Upper lobe of left lung (tissue), 6 donors: ENCODE data around the gene MARCHF3. TPM values are rescaled to one million over a fixed set of nuclear protein-coding genes. Genes with fewer than 3 reads are reported as not detected.
"Not testable (repeated sequence)": the region's sequence is repeated elsewhere in the genome, so short reads cannot be mapped to it uniquely, and the experiment has no call there.

Experiments
- ATAC-seq, 2 donors: fragments of 200-7000 bp; cut with Tn5 transposase; one replicate each; pipeline ENCODE4 v1.9.1; 2022; ENCODE audit warnings: mild to moderate bottlenecking in 2 of 2, moderate library complexity in 2 of 2; ENCODE audit not compliant: low FRiP score in 2 of 2
- DNase-seq, 2 donors: peaks; one replicate each; pipeline ENCODE4 v3.0.0-alpha.2; 2019 to 2020
- H3K27ac ChIP-seq, 4 donors: fragments of 200-600 bp; sonication (generic); one replicate each; pipeline ENCODE4 v1.5.1; 2016 to 2019
- H3K27me3 ChIP-seq, 4 donors: fragments of 200-600 bp; sonication (generic); one replicate each; pipeline ENCODE4 v1.5.1; 2017 to 2019
- H3K36me3 ChIP-seq, 4 donors: fragments of 200-600 bp; sonication (generic); one replicate each; pipeline ENCODE4 v1.5.1; 2016 to 2019
- H3K4me1 ChIP-seq, 4 donors: fragments of 200-600 bp; sonication (generic); one replicate each; pipeline ENCODE4 v1.5.1; 2018 to 2019
- H3K4me3 ChIP-seq, 4 donors: fragments of 200-600 bp; sonication (generic); one replicate each; pipeline ENCODE4 v1.5.1; 2017 to 2019; ENCODE audit warnings: mild to moderate bottlenecking in 2 of 4, moderate library complexity in 1 of 4
- H3K9me3 ChIP-seq, 4 donors: fragments of 200-600 bp; sonication (generic); one replicate each; pipeline ENCODE4 v1.5.1; 2018 to 2019
- EP300 ChIP-seq, 4 donors: sonication (generic); formaldehyde crosslinking; IDR thresholded peaks; one replicate each; pipeline ENCODE4 v1.5.1; 2017; ENCODE audit warnings: antibody characterized with exemption in 4 of 4, control low read depth in 2 of 4
- POLR2A ChIP-seq, 4 donors: fragments of 450-650 bp; IDR thresholded peaks; one replicate each; pipeline ENCODE4 v1.5.1; 2016 to 2017; ENCODE audit warnings: antibody characterized with exemption in 4 of 4, mild to moderate bottlenecking in 2 of 4
- POLR2AphosphoS5 ChIP-seq, 2 donors: sonication (generic); formaldehyde crosslinking; IDR thresholded peaks; one replicate each; pipeline ENCODE4 v1.5.1; 2017; ENCODE audit warnings: antibody characterized with exemption in 2 of 2
- WGBS, 2 donors: methylation state at CpG; one replicate each; pipeline ENCODE4 v1.1.5; 2017 to 2018; 5-methylcytosine and 5-hydroxymethylcytosine counted together
- total RNA-seq, 6 donors: library from RNA; depleted of rRNA in 4 of 6; stranded (reverse); fragments of >200 nt in 4 of 6; gene quantifications; one replicate each; pipeline versions ENCODE4 v1.1.0 to v1.2.1, GENCODE V29; 2016 to 2021
- TF ChIP-seq, protein P1 (sequence below), 6 experiments: fragments of 450-650 bp in 4 of 6; fragments of 200-600 bp in 2 of 6; sonication (generic) in 2 of 6; IDR thresholded peaks; one replicate each; pipeline ENCODE4 v1.5.1; 2016 to 2019; ENCODE audit warnings: antibody characterized with exemption in 6 of 6
- donor health status: DM: no; HTN: no; CAD: no; lungs with moderate emphysema.
- donor health status: DM: no; HTN: yes; CAD: no; lungs with severe emphysema.

The MARCHF3 gene
- total RNA-seq, 6 donors from 2014 or later, result 2.1 to 16.2 (median 6.7) TPM

DNA sequence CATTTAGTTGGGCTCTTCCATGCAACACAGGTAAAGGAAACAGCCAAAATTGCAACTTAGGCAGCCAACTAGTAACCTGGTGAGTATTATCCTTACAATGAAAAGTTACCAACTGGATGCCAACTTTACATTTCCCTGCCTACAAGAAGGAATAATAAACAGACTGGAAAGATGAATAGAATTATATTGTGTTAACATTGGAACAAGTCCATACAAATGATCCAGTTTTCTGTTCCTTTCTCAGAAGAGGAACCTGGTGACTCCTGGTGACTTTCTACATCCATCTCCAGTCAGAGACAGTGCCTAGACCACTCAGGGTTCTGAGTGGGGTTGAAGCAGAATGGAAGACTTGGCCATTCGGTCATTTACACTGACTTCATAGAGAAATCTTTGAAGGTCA is 20.6 kb downstream of the MARCHF3 start:
- Histone ChIP-seq H3K4me1 (peaks cover 0 to 9% (median 0%) of the 10 kb centered on the region in 4 donors), H3K27ac (no peak overlapping the region), H3K36me3 (no peaks in the 10 kb centered on the region), H3K9me3 (no peaks in the 10 kb centered on the region), H3K4me3 (no peak overlapping the region), H3K27me3 (no peaks in the 10 kb centered on the region)
- 91 to 93% methylated on average over 1 of the region's 1 CpG for WGBS, 2 donors
- TF ChIP-seq, protein P1, sequence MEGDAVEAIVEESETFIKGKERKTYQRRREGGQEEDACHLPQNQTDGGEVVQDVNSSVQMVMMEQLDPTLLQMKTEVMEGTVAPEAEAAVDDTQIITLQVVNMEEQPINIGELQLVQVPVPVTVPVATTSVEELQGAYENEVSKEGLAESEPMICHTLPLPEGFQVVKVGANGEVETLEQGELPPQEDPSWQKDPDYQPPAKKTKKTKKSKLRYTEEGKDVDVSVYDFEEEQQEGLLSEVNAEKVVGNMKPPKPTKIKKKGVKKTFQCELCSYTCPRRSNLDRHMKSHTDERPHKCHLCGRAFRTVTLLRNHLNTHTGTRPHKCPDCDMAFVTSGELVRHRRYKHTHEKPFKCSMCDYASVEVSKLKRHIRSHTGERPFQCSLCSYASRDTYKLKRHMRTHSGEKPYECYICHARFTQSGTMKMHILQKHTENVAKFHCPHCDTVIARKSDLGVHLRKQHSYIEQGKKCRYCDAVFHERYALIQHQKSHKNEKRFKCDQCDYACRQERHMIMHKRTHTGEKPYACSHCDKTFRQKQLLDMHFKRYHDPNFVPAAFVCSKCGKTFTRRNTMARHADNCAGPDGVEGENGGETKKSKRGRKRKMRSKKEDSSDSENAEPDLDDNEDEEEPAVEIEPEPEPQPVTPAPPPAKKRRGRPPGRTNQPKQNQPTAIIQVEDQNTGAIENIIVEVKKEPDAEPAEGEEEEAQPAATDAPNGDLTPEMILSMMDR (IDR thresholded peaks at IDR 0.05), result no peak
- TF ChIP-seq POLR2A (IDR thresholded peaks at IDR 0.05), result no peak
- no peak for TF ChIP-seq EP300 (IDR thresholded peaks at IDR 0.05)
- no peak for TF ChIP-seq POLR2AphosphoS5 (IDR thresholded peaks at IDR 0.05)
- ATAC-seq, result no peak
- DNase-seq, result no peak

DNA sequence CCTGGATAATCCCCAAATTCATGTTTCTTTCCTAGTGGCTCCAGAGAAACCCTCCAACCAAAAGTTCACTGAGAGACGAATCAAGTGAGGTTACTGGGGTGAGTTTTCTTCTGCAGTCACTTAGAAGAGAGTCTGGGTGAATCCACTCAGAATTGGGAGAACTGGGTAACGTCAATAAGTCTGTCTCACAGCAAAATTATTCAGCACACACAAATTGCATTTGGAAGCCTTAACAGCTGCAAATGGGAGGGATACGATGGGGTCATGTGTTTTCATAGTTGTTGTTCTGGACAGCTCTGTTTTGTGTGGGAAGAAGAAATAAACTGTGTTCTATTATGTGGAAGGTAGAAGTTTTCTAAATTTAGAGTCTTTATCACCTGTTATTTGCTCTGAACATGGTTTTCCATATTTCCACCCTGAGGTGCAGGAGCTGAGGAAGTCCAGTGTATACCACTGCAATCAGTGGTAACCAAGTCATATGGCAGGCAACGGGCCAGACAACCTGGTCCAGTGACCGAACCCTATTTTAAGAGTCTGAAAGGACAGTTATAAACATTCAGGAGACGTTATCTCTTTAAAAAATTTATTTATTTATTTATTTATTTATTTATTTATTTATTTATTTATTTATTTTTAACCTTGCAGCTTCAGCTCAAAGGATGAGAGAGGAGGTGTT is 21.9 kb downstream of the MARCHF3 start:
- Histone ChIP-seq H3K9me3 (no peaks in the 10 kb centered on the region), H3K36me3 (no peaks in the 10 kb centered on the region), H3K27me3 (no peaks in the 10 kb centered on the region), H3K27ac (no peak overlapping the region), H3K4me1 (peaks cover 0 to 9% (median 0%) of the 10 kb centered on the region in 4 donors), H3K4me3 (no peak overlapping the region)
- 89 to 95% methylated on average over 6 of the region's 6 CpGs for WGBS, 2 donors
- TF ChIP-seq POLR2AphosphoS5 (IDR thresholded peaks at IDR 0.05), result no peak
- no peak for TF ChIP-seq EP300 (IDR thresholded peaks at IDR 0.05)
- TF ChIP-seq, protein P1 (IDR thresholded peaks at IDR 0.05), result no peak
- no peak for TF ChIP-seq POLR2A (IDR thresholded peaks at IDR 0.05)
- DNase-seq, result no peak
- ATAC-seq, result peak in 1 of 2 donors; percentile 26

DNA sequence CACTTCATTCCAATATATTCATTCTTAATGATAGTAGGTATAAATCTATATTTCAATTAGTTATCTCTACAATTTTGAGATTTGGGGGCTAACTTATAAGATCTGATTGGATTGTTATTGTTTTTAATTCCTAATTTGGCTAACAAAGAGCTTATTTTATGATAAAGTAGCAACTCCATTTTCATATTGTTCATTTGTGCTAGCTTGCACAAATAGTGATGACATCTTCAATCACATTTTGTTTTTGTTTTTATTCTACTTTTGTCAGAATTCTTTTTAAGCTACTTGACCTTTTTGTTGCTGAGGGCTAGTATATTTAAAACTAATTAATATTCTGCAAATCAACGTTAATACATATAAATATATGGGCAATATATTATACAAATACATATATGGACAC is 22.8 kb downstream of the MARCHF3 start:
- DNase-seq (no peak), ATAC-seq (no peak)
- 87 to 89% methylated on average over 1 of the region's 1 CpG for WGBS, 2 donors
- TF ChIP-seq POLR2AphosphoS5 (IDR thresholded peaks at IDR 0.05) (no peak), POLR2A (IDR thresholded peaks at IDR 0.05) (no peak), EP300 (IDR thresholded peaks at IDR 0.05) (no peak)
- TF ChIP-seq, protein P1 (IDR thresholded peaks at IDR 0.05), result no peak
- no peak overlapping the region for H3K4me3 ChIP-seq
- no peaks in the 10 kb centered on the region for H3K9me3 ChIP-seq
- no peak overlapping the region for H3K27ac ChIP-seq
- H3K36me3 ChIP-seq, result no peaks in the 10 kb centered on the region
- H3K4me1 ChIP-seq, result peaks cover 0 to 3% (median 0%) of the 10 kb centered on the region in 4 donors
- H3K27me3 ChIP-seq, result no peaks in the 10 kb centered on the region

DNA sequence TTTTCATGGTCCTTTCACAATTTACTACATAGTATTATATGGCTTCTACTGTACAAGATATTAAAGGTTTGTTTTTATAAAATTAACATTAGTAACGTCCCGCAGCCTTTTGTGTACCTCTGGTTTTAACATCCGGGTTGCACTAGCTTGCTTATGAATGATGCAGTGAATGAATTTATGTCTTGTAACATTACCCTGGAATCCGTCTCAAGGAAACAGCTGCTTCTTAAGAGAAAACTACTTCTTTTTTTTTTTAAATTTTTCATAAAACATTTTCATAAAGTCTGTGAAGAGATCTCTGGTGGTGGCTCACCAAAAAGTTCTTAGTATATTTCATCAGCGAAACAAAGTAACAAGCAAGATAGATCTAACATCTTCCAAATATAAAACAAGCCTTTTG is 23.6 kb downstream of the MARCHF3 start:
- no peaks in the 10 kb centered on the region for H3K27me3 ChIP-seq
- no peak overlapping the region for H3K4me3 ChIP-seq
- WGBS, 2 donors, result 38 to 45% methylated on average over 5 of the region's 5 CpGs
- ATAC-seq (no peak), DNase-seq (no peak)
- no peaks in the 10 kb centered on the region for H3K9me3 ChIP-seq
- no peaks in the 10 kb centered on the region for H3K36me3 ChIP-seq
- no peaks in the 10 kb centered on the region for H3K4me1 ChIP-seq
- H3K27ac ChIP-seq, result no peak overlapping the region
- TF ChIP-seq, protein P1 (IDR thresholded peaks at IDR 0.05), result no peak
- TF ChIP-seq EP300 (IDR thresholded peaks at IDR 0.05) (no peak), POLR2AphosphoS5 (IDR thresholded peaks at IDR 0.05) (no peak), POLR2A (IDR thresholded peaks at IDR 0.05) (no peak)

DNA sequence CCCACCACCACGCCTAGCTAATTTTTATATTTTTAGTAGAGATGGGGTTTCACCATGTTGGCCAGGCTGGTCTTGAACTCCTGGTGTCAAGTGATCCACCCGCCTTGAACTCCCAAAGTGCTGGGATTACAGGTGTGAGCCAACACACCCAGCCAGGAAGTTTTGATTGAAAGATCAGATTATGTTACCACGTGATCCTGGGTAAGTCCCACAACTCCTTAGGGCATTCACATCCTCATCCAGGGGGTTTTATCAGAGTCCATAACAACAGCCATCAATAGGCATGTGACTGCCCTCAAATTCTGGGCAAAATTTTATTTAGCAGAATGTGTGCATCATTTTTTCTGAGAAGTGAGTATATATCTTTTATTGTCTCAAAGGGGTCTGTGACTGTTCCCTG is 25.1 kb downstream of the MARCHF3 start:
- not testable (repeated sequence) for H3K27ac ChIP-seq, DNase-seq, ATAC-seq, H3K27me3 ChIP-seq, H3K4me3 ChIP-seq, H3K9me3 ChIP-seq, H3K36me3 ChIP-seq, H3K4me1 ChIP-seq
- 84 to 87% methylated on average over 3 of the region's 3 CpGs for WGBS, 2 donors
